Smooth muscle cell (in vitro differentiated cells): ENCODE data around the gene IGSF10. TPM values are rescaled to one million over a fixed set of nuclear protein-coding genes. Genes with fewer than 3 reads are reported as not detected.

ENCODE experiments used
- DNase-seq: peaks from one replicate; lab custom pipeline; 2025; ENCODE audit not compliant: unreplicated experiment; lab: John Stamatoyannopoulos, UW
- H2AFZ ChIP-seq: fragments of 200-600 bp; sonication (generic); 2 replicates; pipeline ENCODE4 v1.6.0; 2016; ENCODE audit warnings: antibody characterized with exemption, low read depth, mild to moderate bottlenecking
- H3F3A ChIP-seq: fragments of 200-600 bp; sonication (generic); 2 replicates; pipeline ENCODE4 v1.6.0; 2017; ENCODE audit warnings: antibody characterized with exemption, low read depth
- H3K27ac ChIP-seq: fragments of 200-600 bp; sonication (generic); 2 replicates; pipeline ENCODE4 v1.5.1; 2016; ENCODE audit warnings: low read depth, mild to moderate bottlenecking
- H3K27me3 ChIP-seq: fragments of 200-600 bp; sonication (generic); 2 replicates; pipeline ENCODE4 v1.6.1; 2016; ENCODE audit warnings: low read depth, mild to moderate bottlenecking
- H3K36me3 ChIP-seq: fragments of 200-600 bp; sonication (generic); 2 replicates; pipeline ENCODE4 v1.5.1; 2016; ENCODE audit warnings: low read depth
- H3K4me1 ChIP-seq: fragments of 200-600 bp; sonication (generic); 2 replicates; pipeline ENCODE4 v1.5.1; 2016; ENCODE audit warnings: low read depth
- H3K4me2 ChIP-seq: fragments of 200-600 bp; sonication (generic); 2 replicates; pipeline ENCODE4 v1.6.0; 2016; ENCODE audit warnings: mild to moderate bottlenecking
- H3K4me3 ChIP-seq: fragments of 200-600 bp; sonication (generic); 2 replicates; pipeline ENCODE4 v1.5.1; 2016; ENCODE audit warnings: mild to moderate bottlenecking
- H3K79me2 ChIP-seq: fragments of 200-600 bp; sonication (generic); 2 replicates; pipeline ENCODE4 v1.6.0; 2016; ENCODE audit warnings: low read depth, mild to moderate bottlenecking
- H3K9ac ChIP-seq: fragments of 200-600 bp; sonication (generic); 2 replicates; pipeline ENCODE4 v1.6.0; 2016; ENCODE audit warnings: low read depth
- H3K9me3 ChIP-seq: fragments of 200-600 bp; sonication (generic); replicated peaks from 2 replicates; pipeline ENCODE4 v1.5.1; 2016; ENCODE audit warnings: low read depth
- H4K20me1 ChIP-seq: fragments of 200-600 bp; sonication (generic); 2 replicates; pipeline ENCODE4 v1.6.0; 2016; ENCODE audit warnings: low read depth
- CTCF ChIP-seq: fragments of 200-600 bp; sonication (generic); IDR thresholded peaks from 2 replicates; pipeline ENCODE4 v1.5.1; 2017; ENCODE audit warnings: borderline replicate concordance, mild to moderate bottlenecking, antibody characterized with exemption; ENCODE audit not compliant: insufficient read depth, poor library complexity, severe bottlenecking
- WGBS: methylation state at CpG from one replicate; pipeline ENCODE4 v1.1.7; 2016; ENCODE audit warnings: low lambda C conversion rate; 5-methylcytosine and 5-hydroxymethylcytosine counted together
- polyA plus RNA-seq: library from polyadenylated mRNA; unstranded; fragments of >200 nt; fragmentation: Nextera tagmentation; extraction: Ambion mirVana; gene quantifications from 2 replicates; pipeline ENCODE4 v1.2.1, GENCODE V29; 2016
- total RNA-seq: library from RNA; depleted of rRNA; stranded (reverse); fragments of >200 nt; gene quantifications from 2 replicates; pipeline ENCODE4 v1.2.3, GENCODE V29; 2014

Gene IGSF10
- total and polyA plus RNA-seq, 2 experiments from 2014 or later = 1.3 TPM; not detected in 1

GRCh38 chr3:151434151-151434890 lies 26.5 kb downstream of the IGSF10 start:
- H3K9ac ChIP-seq = peak overlapping the region; percentile 45
- no peak for TF ChIP-seq CTCF
- H3K4me1 ChIP-seq = no peaks in the 10 kb centered on the region
- no peaks in the 10 kb centered on the region for H3F3A ChIP-seq
- H3K36me3 ChIP-seq = no peaks in the 10 kb centered on the region
- H3K27me3 ChIP-seq = no peaks in the 10 kb centered on the region
- H3K9me3 ChIP-seq = no peaks in the 10 kb centered on the region
- H3K4me2 ChIP-seq = peak overlapping the region; percentile 51
- no peak overlapping the region for H3K4me3 ChIP-seq
- 66% methylated on average over 1 of the region's 1 CpG for WGBS
- H3K79me2 ChIP-seq = no peaks in the 10 kb centered on the region
- no peaks in the 10 kb centered on the region for H4K20me1 ChIP-seq
- DNase-seq = no peak
- no peak overlapping the region for H2AFZ ChIP-seq
- peak overlapping the region; percentile 87 for H3K27ac ChIP-seq

- no peaks in the 10 kb centered on the region for H3K36me3 ChIP-seq
- H3K4me2 ChIP-seq = no peak overlapping the region
- no peak overlapping the region for H3K9ac ChIP-seq
- no peak overlapping the region for H3K27ac ChIP-seq
- no peak for TF ChIP-seq CTCF
- H2AFZ ChIP-seq = no peak overlapping the region
- H4K20me1 ChIP-seq = no peaks in the 10 kb centered on the region
- no peaks in the 10 kb centered on the region for H3K79me2 ChIP-seq
- 96% methylated on average over 7 of the region's 7 CpGs for WGBS
- no peaks in the 10 kb centered on the region for H3F3A ChIP-seq
- H3K9me3 ChIP-seq = no peaks in the 10 kb centered on the region
- no peak overlapping the region for H3K4me3 ChIP-seq
- H3K4me1 ChIP-seq = no peaks in the 10 kb centered on the region
- no peak for DNase-seq
- H3K27me3 ChIP-seq = no peaks in the 10 kb centered on the region
Observed at GRCh38 chr3:151432616-151433372, 28.1 kb downstream of the IGSF10 start.

- H3K9me3 ChIP-seq = no peaks in the 10 kb centered on the region
- DNase-seq = no peak
- no peak overlapping the region for H3K4me3 ChIP-seq
- H3K79me2 ChIP-seq = no peaks in the 10 kb centered on the region
- no peaks in the 10 kb centered on the region for H3K4me1 ChIP-seq
- no peaks in the 10 kb centered on the region for H3F3A ChIP-seq
- TF ChIP-seq CTCF = no peak
- no peak overlapping the region for H3K9ac ChIP-seq
- H2AFZ ChIP-seq = no peak overlapping the region
- H3K36me3 ChIP-seq = no peaks in the 10 kb centered on the region
- H3K27ac ChIP-seq = peak overlapping the region; percentile 39
- peak overlapping the region; percentile 14 for H3K4me2 ChIP-seq
- 80% methylated on average over 3 of the region's 3 CpGs for WGBS
- no peaks in the 10 kb centered on the region for H3K27me3 ChIP-seq
- no peaks in the 10 kb centered on the region for H4K20me1 ChIP-seq
Observed at GRCh38 chr3:151431940-151432339, 28.9 kb downstream of the IGSF10 start.
